Stimulated activated memory B cell treated with anti-CD40 and anti-IgM and Interleukin-4, amounts not matched to agents 10 μg/mL and 1 μg/mL and 100 μg/mL, for 72 hours (primary cell): ENCODE results near the gene SMIM45.

Source experiments
- ATAC-seq: fragments of 150-1000 bp; cut with Tn5 transposase; 2 replicates; pipeline ENCODE4 v1.10.0; 2021
- H3K27ac Mint-ChIP-seq: one replicate; pipeline ENCODE4 v1.8.0; 2022; ENCODE audit warnings: mild to moderate bottlenecking, mixed read lengths
- H3K27me3 Mint-ChIP-seq: one replicate; pipeline ENCODE4 v1.8.0; 2022; ENCODE audit warnings: mixed read lengths
- H3K36me3 Mint-ChIP-seq: one replicate; pipeline ENCODE4 v1.8.0; 2022; ENCODE audit warnings: mixed read lengths
- H3K4me1 Mint-ChIP-seq: one replicate; pipeline ENCODE4 v1.8.0; 2022; ENCODE audit warnings: mixed read lengths
- H3K4me3 Mint-ChIP-seq: one replicate; pipeline ENCODE4 v1.8.0; 2022; ENCODE audit warnings: mild to moderate bottlenecking, moderate library complexity, mixed read lengths
- H3K9me3 Mint-ChIP-seq: one replicate; pipeline ENCODE4 v1.8.0; 2022; ENCODE audit warnings: mixed read lengths

The SMIM45 gene

GRCh38 chr22:41913040-41913719 is 38.8 kb upstream of the SMIM45 start:
- ATAC-seq: no peak
- Mint-ChIP-seq H3K36me3 (peaks cover 12% of the 10 kb centered on the region), H3K27ac (peak overlapping the region; percentile 83), H3K4me1 (peaks cover 71% of the 10 kb centered on the region), H3K27me3 (peaks cover 22% of the 10 kb centered on the region), H3K9me3 (no peaks in the 10 kb centered on the region), H3K4me3 (peak overlapping the region; percentile 77)

GRCh38 chr22:41913842-41914534 is 38.0 kb upstream of the SMIM45 start:
- H3K36me3 Mint-ChIP-seq: peaks cover 12% of the 10 kb centered on the region
- ATAC-seq: no peak
- no peaks in the 10 kb centered on the region for H3K9me3 Mint-ChIP-seq
- peak overlapping the region; percentile 77 for H3K4me3 Mint-ChIP-seq
- peaks cover 71% of the 10 kb centered on the region for H3K4me1 Mint-ChIP-seq
- peaks cover 22% of the 10 kb centered on the region for H3K27me3 Mint-ChIP-seq
- H3K27ac Mint-ChIP-seq: peak overlapping the region; percentile 83

- peaks cover 22% of the 10 kb centered on the region for H3K27me3 Mint-ChIP-seq
- H3K9me3 Mint-ChIP-seq: no peaks in the 10 kb centered on the region
- no peak for ATAC-seq
- H3K36me3 Mint-ChIP-seq: peaks cover 12% of the 10 kb centered on the region
- H3K4me1 Mint-ChIP-seq: peaks cover 71% of the 10 kb centered on the region
- no peak overlapping the region for H3K27ac Mint-ChIP-seq
- H3K4me3 Mint-ChIP-seq: no peak overlapping the region
Measured at GRCh38 chr22:41914611-41915034, 37.3 kb upstream of the SMIM45 start.

GRCh38 chr22:41915035-41915785 is 36.7 kb upstream of the SMIM45 start, which contains the start of gene SHISA8:
Gene SHISA8, minus strand, starts transcription at chr22:41915074. Its CDS starts 407 bp downstream, at chr22:41914667.
- H3K4me3 Mint-ChIP-seq: peak within 1 kb of the TSS; percentile 77
- peaks cover 22% of the 10 kb centered on the region for H3K27me3 Mint-ChIP-seq
- peak; percentile 27 for ATAC-seq
- peak within 1 kb of the TSS; percentile 96 for H3K27ac Mint-ChIP-seq
- no peaks in the 10 kb centered on the region for H3K9me3 Mint-ChIP-seq
- peaks cover 12% of the 10 kb centered on the region for H3K36me3 Mint-ChIP-seq
- peaks cover 73% of the 10 kb centered on the region for H3K4me1 Mint-ChIP-seq

GRCh38 chr22:41915786-41916493 is 36.0 kb upstream of the SMIM45 start:
- H3K4me1 Mint-ChIP-seq: peaks cover 80% of the 10 kb centered on the region
- peaks cover 13% of the 10 kb centered on the region for H3K36me3 Mint-ChIP-seq
- peak overlapping the region; percentile 65 for H3K4me3 Mint-ChIP-seq
- peak overlapping the region; percentile 96 for H3K27ac Mint-ChIP-seq
- no peaks in the 10 kb centered on the region for H3K9me3 Mint-ChIP-seq
- peaks cover 22% of the 10 kb centered on the region for H3K27me3 Mint-ChIP-seq
- no peak for ATAC-seq

GRCh38 chr22:41916745-41917358 is 35.1 kb upstream of the SMIM45 start:
- peaks cover 20% of the 10 kb centered on the region for H3K36me3 Mint-ChIP-seq
- ATAC-seq: no peak
- peak overlapping the region; percentile 96 for H3K27ac Mint-ChIP-seq

GRCh38 chr22:41917375-41917902 is 34.5 kb upstream of the SMIM45 start:
- peaks cover 21% of the 10 kb centered on the region for H3K36me3 Mint-ChIP-seq
- no peak for ATAC-seq
- peaks cover 80% of the 10 kb centered on the region for H3K4me1 Mint-ChIP-seq
- H3K27me3 Mint-ChIP-seq: peaks cover 8% of the 10 kb centered on the region
- peak overlapping the region; percentile 96 for H3K27ac Mint-ChIP-seq
- H3K4me3 Mint-ChIP-seq: peak overlapping the region; percentile 73
- no peaks in the 10 kb centered on the region for H3K9me3 Mint-ChIP-seq

More at GRCh38 chr22:41916745-41917358, 35.1 kb upstream of the SMIM45 start:
- Mint-ChIP-seq H3K27me3 (peaks cover 13% of the 10 kb centered on the region), H3K4me1 (peaks cover 80% of the 10 kb centered on the region), H3K4me3 (no peak overlapping the region), H3K9me3 (no peaks in the 10 kb centered on the region)

- H3K36me3 Mint-ChIP-seq: peaks cover 21% of the 10 kb centered on the region
- H3K27me3 Mint-ChIP-seq: peaks cover under 1% of the 10 kb centered on the region
- peak overlapping the region; percentile 73 for H3K4me3 Mint-ChIP-seq
- peak overlapping the region; percentile 96 for H3K27ac Mint-ChIP-seq
- H3K9me3 Mint-ChIP-seq: no peaks in the 10 kb centered on the region
- ATAC-seq: no peak
- H3K4me1 Mint-ChIP-seq: peaks cover 80% of the 10 kb centered on the region
Measured at GRCh38 chr22:41917903-41918791, 33.8 kb upstream of the SMIM45 start.

GRCh38 chr22:41919357-41920224 is 32.4 kb upstream of the SMIM45 start:
- H3K27ac Mint-ChIP-seq: peak overlapping the region; percentile 96
- peak overlapping the region; percentile 73 for H3K4me3 Mint-ChIP-seq
- H3K36me3 Mint-ChIP-seq: peaks cover 27% of the 10 kb centered on the region

GRCh38 chr22:41920271-41920976 is 31.5 kb upstream of the SMIM45 start:
- H3K36me3 Mint-ChIP-seq: peaks cover 35% of the 10 kb centered on the region
- peak; percentile 38 for ATAC-seq
- H3K27me3 Mint-ChIP-seq: no peaks in the 10 kb centered on the region
- H3K4me3 Mint-ChIP-seq: peak overlapping the region; percentile 73
- H3K27ac Mint-ChIP-seq: peak overlapping the region; percentile 96
- peaks cover 88% of the 10 kb centered on the region for H3K4me1 Mint-ChIP-seq
- no peaks in the 10 kb centered on the region for H3K9me3 Mint-ChIP-seq

More at GRCh38 chr22:41919357-41920224, 32.4 kb upstream of the SMIM45 start:
- ATAC-seq: peak; percentile 74
- Mint-ChIP-seq H3K27me3 (no peaks in the 10 kb centered on the region), H3K9me3 (no peaks in the 10 kb centered on the region), H3K4me1 (peaks cover 84% of the 10 kb centered on the region)

GRCh38 chr22:41922328-41922727 is 29.6 kb upstream of the SMIM45 start:
- H3K27me3 Mint-ChIP-seq: no peaks in the 10 kb centered on the region
- peaks cover 42% of the 10 kb centered on the region for H3K36me3 Mint-ChIP-seq
- ATAC-seq: no peak
- H3K4me3 Mint-ChIP-seq: peak overlapping the region; percentile 92
- peak overlapping the region; percentile 96 for H3K27ac Mint-ChIP-seq
- H3K4me1 Mint-ChIP-seq: peaks cover 76% of the 10 kb centered on the region
- H3K9me3 Mint-ChIP-seq: no peaks in the 10 kb centered on the region

- Mint-ChIP-seq H3K4me3 (peak overlapping the region; percentile 92), H3K36me3 (peaks cover 42% of the 10 kb centered on the region), H3K4me1 (peaks cover 76% of the 10 kb centered on the region), H3K9me3 (no peaks in the 10 kb centered on the region), H3K27ac (peak overlapping the region; percentile 96), H3K27me3 (no peaks in the 10 kb centered on the region)
- ATAC-seq: no peak
Measured at GRCh38 chr22:41922940-41923594, 28.9 kb upstream of the SMIM45 start.
